Stimulated activated CD8-positive, alpha-beta memory T cell treated with anti-CD3 and anti-CD28 coated beads, Interleukin-4, amount 100 ng/mL, for 48 hours (primary cell): ENCODE results near the gene DDX28.
A peak's percentile ranks its signal among the peaks of the same experiment; 100 is the strongest.
"Not testable (repeated sequence)": the region's sequence is repeated elsewhere in the genome, so short reads cannot be mapped to it uniquely, and the experiment has no call there.

Experiments
- DNase-seq: peaks from one replicate; pipeline ENCODE4 v3.0.0-alpha.2; 2020

The DDX28 gene

DNA sequence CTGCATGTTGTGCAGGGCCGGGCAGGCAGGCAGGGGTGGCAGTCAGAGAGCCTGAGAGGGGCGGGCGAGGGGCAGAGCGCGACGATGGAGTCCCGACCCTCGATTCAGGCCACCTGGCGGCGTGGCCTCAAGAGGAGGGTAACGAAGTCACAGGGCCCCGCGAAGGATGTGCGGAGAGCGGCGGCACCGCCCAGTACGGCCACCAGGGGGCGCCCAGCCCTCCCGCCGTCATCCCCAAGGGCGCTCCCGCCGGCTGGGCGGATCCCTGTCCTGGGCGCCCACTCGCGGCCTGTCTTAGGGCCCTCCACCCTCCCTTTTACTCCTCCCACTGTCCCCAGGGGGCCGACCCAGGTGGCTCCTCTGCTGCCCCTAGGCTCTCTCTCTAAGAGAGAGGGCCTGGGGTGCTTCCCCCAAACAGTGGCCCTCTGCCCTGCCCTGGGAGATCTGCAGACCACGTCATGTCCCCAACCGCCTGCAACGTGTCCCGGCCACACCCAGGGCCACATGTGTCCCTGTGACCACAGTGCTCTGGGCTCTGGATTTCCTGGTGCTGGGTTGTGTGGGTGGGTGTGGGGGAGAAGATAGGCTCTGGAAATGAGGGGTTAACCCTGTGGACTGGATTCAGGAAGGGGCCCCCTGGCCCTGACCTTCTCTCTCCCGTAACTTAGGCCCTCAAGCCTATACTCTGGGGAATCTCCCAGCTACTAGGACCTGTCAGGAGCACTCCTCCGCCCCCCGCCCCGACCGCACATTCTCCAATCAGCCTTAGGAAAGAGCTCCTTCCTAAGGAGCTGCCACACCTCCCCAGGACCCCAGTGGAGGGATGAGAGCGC, 29.6 kb downstream of the DDX28 start:
- peak; percentile 91 for DNase-seq

DNA sequence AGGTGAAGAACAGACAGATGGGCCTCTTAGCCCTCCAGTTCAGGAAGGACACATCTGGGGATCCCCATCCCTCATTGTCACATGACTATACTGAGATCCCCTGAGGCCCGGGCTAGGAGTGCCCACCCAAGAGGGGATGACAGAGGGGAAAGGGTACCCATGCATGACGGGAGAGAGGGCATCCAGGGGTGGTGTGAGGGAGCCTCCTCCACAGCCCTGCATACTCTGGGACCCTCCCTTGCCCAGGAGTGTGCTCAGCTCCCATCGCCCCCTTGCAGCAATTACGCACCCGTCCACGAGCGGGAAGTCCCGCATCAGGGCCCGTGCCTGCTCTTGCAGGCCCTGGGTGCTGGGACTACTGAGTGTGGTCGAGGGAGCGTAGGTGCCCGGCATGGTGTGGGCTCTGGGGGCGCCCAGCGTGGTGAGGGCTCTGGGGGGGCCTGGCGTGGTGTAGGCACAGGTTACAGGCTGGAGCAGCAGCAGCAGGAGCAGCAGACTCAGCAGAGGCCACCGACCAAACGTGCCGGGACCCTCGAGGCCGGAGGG, 30.3 kb downstream of the DDX28 start:
- no peak for DNase-seq

DNA sequence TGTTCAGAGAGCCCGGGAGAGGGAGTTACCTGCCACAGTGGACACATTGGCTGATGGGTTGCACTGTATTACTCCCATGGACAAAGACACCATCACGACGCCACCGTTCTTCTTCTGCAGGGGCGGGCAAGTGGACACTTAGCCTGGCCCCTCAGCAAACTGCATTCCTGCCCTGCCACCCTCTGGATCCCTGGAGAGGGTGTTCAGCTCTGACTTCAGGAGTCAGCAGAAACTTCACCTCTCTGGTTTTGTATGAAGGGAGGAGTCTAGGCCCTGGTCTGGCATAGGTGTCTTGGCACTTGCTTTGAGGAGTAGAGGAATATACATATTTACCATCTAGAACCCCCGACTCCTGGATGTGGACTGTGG, 33.0 kb downstream of the DDX28 start:
- no peak for DNase-seq

DNA sequence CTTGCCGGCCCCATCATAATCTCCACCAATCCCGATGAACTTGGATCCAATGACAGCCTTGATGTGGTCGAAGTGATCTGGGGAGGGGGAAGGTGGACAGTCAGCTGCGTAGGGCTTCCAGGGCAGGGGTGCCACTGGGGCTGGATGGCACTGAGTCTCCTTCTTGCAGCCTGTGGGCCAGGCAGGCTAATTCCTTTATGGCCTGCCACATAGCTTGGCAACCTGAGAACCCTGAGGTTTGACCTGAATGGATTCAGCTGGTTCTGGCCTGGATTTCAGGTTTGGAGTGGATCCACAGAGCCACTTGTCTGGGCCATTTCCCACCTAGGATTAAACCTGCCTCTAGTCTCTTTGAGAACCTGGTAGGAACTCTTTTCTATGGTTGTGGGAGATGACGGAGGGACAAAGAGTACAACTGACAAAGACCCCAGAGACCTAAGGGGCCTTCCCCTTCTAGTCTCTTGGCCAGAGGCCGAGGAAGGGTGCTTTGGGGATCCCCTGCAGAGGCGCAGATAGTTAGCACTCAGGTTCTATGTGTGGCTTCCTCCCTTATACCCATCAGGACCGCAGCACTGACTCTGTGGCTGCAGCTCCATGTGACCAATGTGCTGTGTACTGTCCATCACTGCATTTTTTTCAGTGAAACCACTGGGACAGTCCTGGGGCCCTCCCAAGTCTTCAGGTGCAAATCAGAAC, 33.6 kb downstream of the DDX28 start:
- no peak for DNase-seq

DNA sequence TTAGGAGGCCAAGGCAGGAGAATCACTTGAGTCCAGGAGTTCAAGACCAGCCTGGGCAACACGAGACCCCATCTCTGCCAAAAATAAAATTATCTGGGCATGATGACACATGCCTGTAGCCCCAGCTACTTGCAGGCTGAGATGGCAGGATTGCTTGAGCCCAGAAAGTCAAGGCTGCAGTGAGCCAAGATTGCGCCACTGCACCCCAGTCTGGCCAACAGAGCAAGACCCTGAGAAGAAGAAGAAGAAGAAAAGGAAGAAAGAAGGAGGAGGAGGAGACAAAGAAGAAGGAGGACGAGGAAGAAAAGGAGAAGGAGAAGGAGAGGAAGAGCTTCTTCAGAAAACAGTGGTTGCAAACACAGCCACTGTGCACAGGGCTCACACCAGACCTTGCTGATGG, 34.4 kb downstream of the DDX28 start:
- no peak for DNase-seq

DNA sequence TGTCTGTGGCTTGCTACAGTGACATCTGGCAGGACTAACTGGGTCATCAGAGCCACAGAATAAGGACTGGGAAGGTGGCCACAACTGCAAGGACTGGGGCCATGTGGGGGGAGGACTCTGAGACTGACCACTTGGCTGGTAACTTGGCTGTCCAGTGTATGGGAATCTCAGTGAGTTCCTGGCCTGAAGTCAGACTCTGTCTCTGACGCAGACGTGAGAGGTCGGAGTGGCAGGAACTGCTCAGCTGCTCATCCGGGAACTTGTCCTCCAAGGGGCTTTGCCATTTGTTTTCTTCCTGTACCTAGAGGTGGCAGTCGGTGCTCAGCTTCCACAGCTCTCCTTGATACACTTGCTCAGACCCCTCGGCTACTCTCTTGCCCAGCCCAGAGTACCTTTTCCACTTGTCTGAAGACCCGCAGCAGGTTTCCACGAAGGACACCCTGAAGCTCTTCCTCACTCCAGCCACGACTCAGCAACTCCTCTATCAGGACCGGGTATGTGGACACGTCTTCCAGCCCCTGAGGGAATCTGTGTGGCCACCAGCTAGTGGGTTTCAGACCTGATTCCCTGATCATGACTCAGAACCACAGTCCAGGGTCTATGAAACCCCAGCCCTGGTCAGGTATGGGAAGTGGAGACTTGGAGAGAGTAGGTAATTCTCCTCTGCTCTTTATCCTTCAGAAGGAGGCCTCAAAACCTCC, 35.4 kb downstream of the DDX28 start:
- DNase-seq, result no peak

DNA sequence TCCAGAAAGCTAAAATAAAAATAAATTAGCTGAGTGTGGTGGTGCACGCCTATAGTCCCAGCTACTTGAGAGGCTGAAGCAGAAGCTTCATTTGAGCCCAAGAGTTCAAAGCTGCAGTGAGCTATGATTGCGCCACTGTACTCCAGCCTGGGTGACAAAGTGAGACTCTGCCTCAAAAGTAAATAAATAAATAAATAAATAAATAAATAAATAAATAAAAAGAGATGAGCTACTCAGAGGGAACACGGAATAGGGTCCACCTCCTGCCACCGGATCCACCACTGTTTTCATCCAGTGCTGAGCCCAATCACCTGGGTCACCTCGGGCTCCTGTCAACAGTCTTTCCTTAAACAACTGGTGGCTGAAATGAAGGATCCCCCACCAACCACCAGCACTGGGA, 36.1 kb downstream of the DDX28 start:
- no peak for DNase-seq

DNA sequence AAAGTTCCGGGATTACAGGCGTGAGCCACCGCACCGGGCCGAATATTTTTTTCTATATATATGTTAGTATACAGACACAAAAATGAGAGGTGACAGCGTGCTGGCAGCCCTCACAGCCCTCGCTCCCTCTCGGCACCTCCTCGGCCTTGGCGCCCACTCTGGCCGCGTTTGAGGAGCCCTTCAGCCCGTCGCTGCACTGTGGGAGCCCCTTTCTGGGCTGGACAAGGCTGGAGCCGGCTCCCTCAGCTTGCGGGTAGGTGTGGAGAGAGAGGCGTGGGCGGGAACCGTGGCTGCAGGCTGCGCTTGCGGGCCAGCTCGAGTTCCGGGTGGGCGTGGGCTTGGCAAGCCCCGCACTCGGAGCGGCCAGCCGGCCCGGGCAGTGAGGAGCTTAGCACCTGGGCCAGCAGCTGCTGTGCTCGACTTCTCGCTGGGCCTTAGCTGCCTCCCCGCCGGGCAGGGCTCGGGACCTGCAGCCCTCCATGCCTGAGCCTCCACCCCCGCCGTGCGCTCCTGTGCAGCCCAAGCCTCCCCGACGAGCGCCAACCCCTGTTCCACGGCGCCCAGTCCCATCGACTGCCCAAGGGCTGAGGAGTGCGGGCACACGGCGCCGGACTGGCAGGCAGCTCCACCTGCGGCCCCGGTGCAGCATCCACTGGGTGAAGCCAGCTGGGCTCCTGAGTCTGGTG, 40.9 kb downstream of the DDX28 start:
- DNase-seq, result no peak

DNA sequence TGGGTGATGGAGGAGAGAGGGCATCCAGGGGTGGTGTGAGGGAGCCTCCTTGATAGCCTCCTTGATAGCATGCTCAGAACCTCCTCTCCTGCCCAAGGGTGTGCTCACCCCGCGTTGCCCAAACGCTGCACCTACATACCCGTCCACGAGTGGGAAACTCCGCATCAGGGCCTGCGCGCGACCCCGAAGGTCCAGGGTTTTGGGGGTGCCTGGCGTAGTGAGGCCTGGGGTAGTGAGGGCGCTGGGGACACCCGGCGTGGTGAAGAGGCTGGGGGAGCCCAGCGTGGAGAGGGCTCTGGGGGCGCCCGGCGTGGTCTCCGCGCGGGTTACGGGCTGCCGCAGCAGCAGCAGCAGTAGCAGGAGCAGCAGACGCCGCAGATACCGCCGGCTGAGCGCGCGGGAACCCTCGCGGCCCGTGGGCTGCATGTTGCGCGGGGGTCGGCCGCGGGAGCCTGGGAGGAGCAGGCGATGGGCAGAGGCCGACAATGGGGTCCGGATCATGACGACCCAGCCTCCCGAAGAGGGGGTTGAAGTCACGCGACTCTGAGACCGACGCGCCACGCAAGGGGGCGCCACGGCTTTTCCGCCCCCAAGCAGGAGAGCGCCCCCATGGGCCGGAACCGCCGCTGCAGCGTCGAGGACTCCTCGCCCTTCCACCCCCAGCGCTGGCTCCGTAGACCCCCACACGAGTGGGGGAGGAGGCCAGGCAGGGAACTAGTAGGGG, 42.9 kb downstream of the DDX28 start, which contains the start of gene DPEP3:
TSS of gene DPEP3 (minus strand) at position 545 of the 724 bp plus-strand sequence. CDS start at position 426, 119 bp downstream.
- no peak for DNase-seq

DNA sequence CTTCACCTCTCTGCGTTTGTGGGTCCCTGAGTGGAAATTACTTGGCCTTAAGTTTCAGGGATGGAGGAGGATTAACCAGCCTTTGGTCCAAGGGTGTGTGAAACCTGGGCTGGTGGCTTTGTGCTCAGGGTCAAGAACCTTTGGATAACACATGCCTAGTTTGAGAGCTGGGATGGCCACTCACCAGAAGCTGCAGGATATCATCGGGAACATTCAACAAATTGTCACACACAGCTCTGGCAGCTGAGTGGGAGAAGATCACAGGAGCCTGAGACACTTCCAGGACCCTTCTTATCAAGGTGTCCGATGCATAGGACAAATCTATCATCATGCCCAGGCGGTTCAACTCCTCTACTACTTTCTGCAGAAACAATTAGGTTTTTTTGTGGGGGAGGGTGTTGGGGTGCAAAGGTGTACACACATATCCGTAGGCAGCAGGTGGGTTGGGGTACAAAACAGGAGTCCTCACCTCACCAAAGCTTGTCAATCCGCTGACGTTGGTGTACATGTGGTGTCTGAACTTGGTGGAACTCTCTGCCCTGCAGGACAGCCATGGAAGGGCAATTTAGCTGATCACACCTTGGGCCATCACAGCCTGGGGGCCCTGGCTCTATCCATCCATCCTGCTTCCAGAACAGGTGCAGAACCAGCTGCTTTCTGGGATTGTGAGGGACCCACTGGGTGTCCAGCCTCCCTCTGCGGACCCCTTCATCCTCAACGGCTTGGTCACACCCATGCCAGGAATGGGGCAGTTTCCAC, 45.4 kb downstream of the DDX28 start:
- DNase-seq, result no peak

DNA sequence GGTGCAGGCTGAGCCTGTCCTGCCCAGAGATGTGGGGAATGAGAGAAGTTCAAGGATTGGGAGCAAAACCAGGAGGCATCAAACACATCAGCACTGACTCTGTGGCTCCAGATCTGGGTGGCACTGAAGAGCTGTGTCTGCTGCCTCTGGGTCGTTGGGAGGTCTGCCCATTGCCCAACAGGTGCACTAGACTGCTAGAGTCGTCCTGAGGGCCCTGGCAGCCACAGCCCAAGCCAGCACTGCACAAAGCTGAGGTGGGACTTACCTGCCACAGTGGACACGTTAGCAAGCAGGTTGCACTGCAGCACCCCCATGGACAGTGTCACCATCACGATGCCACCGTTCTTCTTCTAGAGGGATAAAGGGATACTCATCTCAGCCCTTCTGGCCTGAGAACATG, 46.0 kb downstream of the DDX28 start:
- DNase-seq, result no peak

DNA sequence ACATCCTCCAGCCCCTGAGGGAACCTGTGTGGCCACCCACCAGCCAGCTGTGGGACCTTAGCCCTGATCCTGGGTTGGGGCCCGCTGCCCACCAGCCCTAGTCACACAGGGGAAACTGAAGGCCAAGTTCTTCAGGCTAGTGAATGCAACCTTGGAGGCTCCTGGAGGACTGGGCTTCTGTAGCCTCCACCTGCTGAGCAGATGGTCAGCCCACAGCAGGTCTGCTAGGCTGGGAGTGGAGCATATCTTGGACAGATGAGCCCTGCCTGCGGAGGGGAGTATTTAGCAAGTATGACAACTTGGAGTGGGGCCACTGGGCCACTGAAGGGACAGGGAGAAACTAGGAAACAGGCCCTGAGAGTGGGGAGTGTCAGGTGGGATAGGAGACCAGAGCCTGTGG, 46.8 kb downstream of the DDX28 start:
- DNase-seq, result no peak

DNA sequence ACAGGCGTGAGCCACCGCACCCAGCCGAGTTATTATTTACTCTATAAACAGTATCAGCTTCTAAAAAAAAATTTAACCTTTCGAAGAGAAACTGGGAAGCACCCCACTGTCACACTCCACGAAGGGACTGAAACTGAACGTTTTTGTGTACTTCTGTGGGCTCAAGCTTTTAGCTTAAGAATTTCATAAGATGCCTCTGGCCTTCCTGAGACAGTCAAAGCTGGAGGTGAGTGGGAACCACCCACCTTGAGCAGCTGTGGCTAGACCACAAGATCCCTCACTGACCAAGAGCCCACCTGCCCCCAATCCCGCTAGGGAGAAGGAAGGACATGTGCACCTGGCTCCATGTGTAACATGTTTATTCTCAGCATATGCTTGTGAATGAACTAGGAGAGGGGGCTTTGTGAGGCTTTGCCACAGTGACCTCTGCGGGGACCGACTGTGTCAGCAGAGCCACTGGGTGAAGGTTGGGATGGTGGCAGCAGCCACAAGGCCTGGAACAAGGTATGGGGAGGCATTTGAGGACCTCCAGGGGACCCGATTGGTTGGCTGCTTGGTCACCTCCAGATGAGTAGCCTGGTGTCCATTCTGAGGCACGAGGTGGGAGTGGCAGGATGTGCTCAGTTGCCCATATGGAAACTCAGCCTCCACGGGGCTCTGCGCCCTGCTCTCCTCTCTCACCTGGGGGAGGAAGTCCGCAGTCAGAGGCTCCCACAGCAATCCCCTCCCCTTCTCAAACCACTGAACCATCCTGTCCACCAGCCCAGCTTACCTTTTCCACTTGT, 47.5 kb downstream of the DDX28 start:
- DNase-seq, result no peak

DNA sequence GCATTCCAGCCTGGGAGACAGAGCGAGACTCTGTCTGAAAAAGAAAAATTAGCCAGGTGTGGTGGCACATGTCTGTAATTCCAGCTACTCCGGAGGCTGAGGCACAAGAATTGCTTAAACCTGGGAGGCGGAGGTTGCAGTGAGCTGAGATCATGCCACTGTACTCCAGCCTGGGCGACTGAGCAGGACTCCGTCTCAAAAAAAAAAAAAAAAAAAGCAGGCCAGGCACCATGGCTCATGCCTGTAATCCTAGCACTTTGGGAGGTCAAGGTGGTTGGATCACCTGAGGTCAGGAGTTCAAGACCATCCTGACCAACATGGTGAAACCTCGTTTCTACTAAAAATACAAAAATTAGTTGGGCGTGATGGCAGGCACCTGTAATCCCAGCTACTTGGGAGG, 50.7 kb downstream of the DDX28 start:
- not testable (repeated sequence) for DNase-seq

DNA sequence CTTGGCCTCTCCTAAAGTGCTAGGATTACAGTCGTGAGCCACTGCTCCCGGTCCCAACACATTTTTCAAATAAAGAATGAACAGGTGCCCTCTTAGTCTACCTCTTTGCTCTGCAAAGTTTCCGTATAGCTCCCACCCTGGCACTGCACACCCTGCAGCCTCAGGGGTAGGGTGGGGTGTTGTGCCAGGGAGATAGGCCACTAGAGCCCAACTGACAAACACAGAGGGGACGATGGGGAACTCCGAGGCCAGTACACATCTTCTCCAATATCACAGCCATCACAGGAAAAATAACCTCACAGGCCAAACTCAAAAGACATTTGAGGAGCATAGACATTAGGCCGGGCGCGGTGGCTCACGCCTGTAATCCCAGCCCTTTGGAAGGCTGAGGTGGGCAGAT, 51.9 kb downstream of the DDX28 start:
- DNase-seq, result no peak
